GM18499 (cell line): ENCODE results near the gene ARAP1.
A peak's percentile ranks its signal among the peaks of the same experiment; 100 is the strongest.
"Not testable (repeated sequence)": the region's sequence is repeated elsewhere in the genome, so short reads cannot be mapped to it uniquely, and the experiment has no call there.

ENCODE experiments used
- ATAC-seq: cut with Tn5 transposase; IDR thresholded peaks from one replicate; pipeline ENCODE4 v1.9.1; 2021; ENCODE audit warnings: moderate number of reproducible peaks; ENCODE audit not compliant: insufficient read depth, unreplicated experiment

ARAP1 gene

GRCh38 chr11:72752088-72752914, at the start of gene ARAP1:
Gene ARAP1, minus strand, starts transcription at chr11:72752408. Its CDS starts 25,280 bp downstream, at chr11:72727128.
- ATAC-seq = no peak

DNA sequence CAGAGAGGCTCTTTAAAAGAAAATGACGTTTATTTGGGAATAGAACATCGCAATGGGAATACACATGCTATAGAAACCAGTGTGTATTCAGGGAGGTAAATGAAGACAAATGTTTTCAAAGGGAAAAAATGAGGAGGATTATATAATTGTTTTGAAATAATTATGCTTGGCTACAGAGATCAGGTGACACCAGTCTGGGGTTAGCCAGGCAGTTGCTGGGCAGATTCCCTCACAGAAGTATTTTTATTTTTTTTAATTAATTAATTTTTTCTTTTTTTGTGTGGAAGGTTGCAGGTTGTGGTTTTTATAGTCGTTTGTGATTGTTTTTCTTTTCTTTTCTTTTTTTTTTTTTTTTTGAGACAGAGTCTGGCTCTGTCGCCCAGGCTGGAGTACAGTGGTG, 47.2 kb upstream of the ARAP1 start:
- ATAC-seq = no peak

DNA sequence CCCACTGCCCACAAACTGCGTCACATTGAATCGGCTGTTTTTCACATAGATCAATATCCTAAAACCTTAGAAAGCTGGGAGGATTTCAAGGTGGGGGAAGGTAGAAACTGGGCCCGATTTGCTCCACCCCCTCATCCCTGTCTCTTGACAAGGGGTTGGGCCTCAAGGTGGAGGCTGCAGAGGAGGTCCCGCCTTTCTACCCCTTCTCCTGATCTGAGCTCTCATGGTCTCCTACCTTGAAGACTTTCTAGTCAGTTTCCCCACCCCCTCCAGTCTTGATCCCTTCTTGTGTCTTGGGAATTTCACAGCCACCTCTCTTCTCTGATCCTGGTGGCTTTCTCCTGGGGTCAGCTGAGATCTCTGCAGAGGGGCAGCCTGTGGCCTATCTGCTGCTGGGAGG, 46.2 kb upstream of the ARAP1 start:
- ATAC-seq = no peak

DNA sequence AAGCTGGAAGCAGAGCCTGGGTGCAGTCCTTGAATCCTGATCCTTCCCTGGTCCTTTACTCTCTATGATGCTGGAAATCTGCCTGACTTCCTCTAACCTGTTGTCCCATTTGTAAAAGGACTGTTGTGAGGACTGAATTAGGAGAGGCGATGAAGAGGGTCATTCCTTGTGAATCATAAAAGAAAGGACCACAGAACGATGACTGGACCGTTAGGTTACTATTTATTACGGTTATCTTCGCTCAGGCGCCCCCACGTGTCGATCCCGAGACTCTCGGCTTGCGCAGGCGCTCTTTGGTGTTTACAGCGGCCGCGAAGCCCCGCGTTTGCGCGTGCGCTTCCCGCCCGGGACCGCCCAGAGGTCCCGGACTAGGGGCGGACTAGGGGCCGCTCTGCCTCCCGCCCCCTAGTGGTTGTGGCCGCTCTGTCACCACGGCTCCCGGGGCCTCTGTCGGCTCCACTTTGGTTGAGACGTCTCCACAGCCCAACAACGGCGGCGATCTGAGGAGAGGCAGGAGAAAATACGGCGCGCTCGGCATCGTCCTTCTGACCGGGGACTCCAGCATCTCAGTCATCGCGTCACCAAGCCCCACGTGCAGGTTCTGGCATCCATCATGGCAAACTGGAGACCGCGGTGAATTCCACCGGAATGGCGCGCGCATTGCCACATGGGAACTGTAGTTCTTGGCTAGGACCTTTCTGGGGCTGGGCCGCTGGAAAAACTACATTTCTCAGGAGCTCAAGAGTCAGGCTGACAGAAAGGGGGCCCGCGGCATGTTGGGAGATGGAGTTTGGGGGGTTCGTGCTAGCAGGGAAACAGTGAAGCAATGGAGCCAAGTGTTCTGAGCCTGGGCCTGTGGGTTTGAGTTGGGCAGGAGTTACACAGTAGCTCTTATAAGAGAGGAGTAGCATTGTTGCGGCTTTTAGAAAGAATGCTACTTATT, 41.5 kb upstream of the ARAP1 start, which contains the start of gene STARD10:
STARD10 (minus strand) TSS at position 623 of the 943 bp plus-strand sequence. CDS start 12,866 bp downstream, outside the sequence.
- ATAC-seq = peak; percentile 41

GRCh38 chr11:72793076-72793424, 40.8 kb upstream of the ARAP1 start:
- no peak for ATAC-seq

- ATAC-seq = no peak
Measured at GRCh38 chr11:72792437-72793021, 40.3 kb upstream of the ARAP1 start.

- ATAC-seq = not testable (repeated sequence)
Measured at GRCh38 chr11:72791228-72791627, 39.0 kb upstream of the ARAP1 start.

- no peak for ATAC-seq
Measured at GRCh38 chr11:72789493-72790131, 37.4 kb upstream of the ARAP1 start.

DNA sequence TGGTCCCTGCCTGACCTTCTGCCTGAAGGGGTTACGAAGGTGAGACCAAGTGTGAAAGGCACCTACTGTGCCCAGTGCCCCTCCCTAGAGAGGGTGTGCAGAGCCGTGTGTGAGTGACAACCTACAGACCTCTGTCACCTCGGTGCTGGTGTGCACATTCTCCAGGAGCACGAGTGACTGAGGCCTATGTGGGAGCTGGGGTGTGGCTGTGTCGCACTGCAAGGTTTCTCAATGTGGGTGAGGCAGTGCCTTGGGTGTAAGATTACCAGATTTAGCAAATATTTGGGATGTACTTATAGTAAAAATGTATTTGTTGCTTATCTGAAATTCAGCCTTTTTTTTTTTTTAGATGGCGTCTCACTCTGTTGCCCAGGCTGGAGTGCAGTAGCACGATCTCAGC, 36.0 kb upstream of the ARAP1 start:
- no peak for ATAC-seq

DNA sequence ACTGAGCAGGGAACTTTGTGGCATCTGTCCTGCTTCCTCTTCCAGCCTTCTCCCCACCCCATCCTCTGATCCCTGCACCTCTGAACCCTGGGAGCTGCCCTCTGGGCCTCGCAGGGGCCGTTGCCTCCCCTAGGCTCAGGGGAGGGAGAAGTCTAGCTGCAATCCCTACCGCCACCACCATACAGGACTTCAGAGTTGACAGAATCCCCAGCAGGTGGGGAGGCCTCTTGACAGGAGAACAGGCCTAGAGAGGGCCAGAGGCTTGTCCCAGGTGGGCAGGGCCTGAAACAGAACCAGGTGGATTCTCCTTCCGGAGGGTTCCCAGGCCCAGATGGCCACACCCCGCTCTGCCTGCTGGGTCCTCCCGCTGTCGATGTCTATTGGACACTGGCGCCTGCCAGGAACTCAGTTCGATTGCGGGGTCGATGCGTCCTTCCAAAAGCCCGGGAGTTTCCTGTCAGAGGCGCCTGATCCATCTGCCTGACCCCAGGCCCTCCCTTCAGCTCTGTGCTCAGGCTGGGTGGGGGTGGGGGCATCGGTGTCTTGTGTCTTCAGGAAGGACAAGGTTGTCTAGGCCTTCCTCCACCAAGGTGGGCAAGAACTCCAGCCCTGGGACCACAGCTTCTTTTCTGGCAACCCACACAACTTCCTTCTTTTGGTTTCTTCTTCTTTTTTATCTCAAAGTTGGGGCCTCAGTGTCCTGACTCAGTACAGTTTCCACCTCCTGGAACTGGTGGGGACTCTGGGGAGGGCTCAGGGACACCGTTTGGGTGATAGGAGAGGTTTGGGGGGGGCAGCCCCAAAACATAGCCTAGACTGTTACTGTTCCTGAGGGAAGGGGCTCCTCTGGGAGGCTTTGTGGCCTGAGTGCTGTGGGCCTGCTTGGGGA, 35.3 kb upstream of the ARAP1 start:
- ATAC-seq = no peak

GRCh38 chr11:72786305-72787215, 34.4 kb upstream of the ARAP1 start:
- ATAC-seq = no peak

- no peak for ATAC-seq
Measured at GRCh38 chr11:72784662-72785061, 32.5 kb upstream of the ARAP1 start.

GRCh38 chr11:72783144-72783905, 31.1 kb upstream of the ARAP1 start:
- ATAC-seq = no peak

GRCh38 chr11:72782081-72782920, 30.1 kb upstream of the ARAP1 start:
- ATAC-seq = no peak

GRCh38 chr11:72781313-72782080, 29.3 kb upstream of the ARAP1 start:
- ATAC-seq = no peak

- ATAC-seq = no peak
Measured at GRCh38 chr11:72781063-72781312, 28.8 kb upstream of the ARAP1 start.
